ENCODE measurements around the gene LETM1.

LETM1 gene

DNA sequence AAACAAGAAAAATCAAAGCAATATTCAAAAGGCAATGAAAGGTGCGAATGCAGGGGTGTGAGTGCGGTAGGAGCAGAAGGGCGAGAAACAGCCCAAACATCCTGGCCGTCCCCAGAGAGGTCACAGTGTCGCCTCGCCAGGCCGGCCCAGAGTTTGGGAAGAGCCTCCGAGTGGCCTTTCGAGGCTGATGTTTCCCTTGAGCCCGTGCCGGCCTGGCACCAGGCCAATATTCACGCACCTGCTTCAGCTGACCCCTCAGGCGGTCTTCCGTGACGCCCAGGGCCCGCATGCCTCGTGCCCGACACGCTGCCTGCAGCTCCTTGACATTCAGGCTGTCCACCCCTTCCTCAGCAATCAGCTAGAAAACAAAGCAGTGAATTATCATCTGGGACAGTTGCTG lies 30.6 kb downstream of the LETM1 start:
- TF ChIP-seq FOXP2 (optimal IDR thresholded peaks at IDR 0.05; ENCODE audit: borderline replicate concordance, extremely low read depth, extremely low read length, insufficient read depth) (no peak), TAF1 (IDR thresholded peaks at IDR 0.05; ENCODE audit: borderline replicate concordance, insufficient read depth, low read length) (no peak)
- TF ChIP-seq, protein P1, sequence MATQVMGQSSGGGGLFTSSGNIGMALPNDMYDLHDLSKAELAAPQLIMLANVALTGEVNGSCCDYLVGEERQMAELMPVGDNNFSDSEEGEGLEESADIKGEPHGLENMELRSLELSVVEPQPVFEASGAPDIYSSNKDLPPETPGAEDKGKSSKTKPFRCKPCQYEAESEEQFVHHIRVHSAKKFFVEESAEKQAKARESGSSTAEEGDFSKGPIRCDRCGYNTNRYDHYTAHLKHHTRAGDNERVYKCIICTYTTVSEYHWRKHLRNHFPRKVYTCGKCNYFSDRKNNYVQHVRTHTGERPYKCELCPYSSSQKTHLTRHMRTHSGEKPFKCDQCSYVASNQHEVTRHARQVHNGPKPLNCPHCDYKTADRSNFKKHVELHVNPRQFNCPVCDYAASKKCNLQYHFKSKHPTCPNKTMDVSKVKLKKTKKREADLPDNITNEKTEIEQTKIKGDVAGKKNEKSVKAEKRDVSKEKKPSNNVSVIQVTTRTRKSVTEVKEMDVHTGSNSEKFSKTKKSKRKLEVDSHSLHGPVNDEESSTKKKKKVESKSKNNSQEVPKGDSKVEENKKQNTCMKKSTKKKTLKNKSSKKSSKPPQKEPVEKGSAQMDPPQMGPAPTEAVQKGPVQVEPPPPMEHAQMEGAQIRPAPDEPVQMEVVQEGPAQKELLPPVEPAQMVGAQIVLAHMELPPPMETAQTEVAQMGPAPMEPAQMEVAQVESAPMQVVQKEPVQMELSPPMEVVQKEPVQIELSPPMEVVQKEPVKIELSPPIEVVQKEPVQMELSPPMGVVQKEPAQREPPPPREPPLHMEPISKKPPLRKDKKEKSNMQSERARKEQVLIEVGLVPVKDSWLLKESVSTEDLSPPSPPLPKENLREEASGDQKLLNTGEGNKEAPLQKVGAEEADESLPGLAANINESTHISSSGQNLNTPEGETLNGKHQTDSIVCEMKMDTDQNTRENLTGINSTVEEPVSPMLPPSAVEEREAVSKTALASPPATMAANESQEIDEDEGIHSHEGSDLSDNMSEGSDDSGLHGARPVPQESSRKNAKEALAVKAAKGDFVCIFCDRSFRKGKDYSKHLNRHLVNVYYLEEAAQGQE (IDR thresholded peaks at IDR 0.05; ENCODE audit: insufficient read depth in 1 of 2, low read depth in 2 of 2, low read length in 2 of 2), result no peak

DNA sequence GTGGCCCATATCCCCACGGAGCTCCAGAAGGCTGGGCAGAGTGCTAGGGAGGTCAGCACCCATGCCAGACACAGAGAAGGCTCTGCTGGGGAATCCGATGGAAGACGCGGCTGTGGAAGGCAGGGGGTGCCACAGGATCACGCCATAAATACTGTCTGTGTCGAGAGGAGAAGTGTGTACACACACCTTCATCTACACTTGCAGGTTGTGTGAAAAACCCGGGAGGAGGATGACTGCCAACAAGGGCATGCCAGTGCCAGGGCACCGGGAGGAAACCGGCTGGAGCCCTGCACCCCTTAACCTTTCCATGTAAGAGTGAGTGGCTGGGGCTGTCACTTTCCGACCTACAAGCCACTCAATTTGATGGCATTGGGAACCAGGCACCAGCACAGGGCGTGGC lies 31.2 kb downstream of the LETM1 start:
- TF ChIP-seq, protein P1 (IDR thresholded peaks at IDR 0.05; ENCODE audit: insufficient read depth in 1 of 2, low read depth in 2 of 2, low read length in 2 of 2), result no peak
- TF ChIP-seq SIN3A (IDR thresholded peaks at IDR 0.05; ENCODE audit: borderline replicate concordance, insufficient read depth, low read length) (no peak), TAF1 (IDR thresholded peaks at IDR 0.05; ENCODE audit: borderline replicate concordance, insufficient read depth, low read length) (no peak), FOXP2 (optimal IDR thresholded peaks at IDR 0.05; ENCODE audit: borderline replicate concordance, extremely low read depth, extremely low read length, insufficient read depth) (no peak), POLR2AphosphoS5 (IDR thresholded peaks at IDR 0.05; ENCODE audit: low read depth, low read length) (no peak)

DNA sequence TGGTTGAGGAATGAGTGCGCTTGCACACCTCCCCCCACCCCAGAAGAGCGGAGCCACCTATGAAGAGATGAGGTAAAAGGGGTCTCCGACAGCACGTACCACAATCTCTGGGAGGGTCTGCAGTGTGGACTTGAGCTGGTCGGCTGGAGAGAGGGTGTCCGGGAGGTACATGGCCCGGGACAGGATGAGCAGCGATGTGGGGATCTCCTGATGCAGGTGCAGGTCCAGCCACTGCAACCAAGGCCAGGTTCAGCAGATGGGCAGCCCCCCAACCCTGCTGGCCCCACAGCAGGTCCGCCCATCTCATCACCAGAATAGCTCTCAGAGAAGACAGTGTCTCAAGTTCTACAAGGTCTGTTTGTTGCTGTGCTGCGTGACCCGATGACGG lies 32.4 kb downstream of the LETM1 start:
- TF ChIP-seq FOXP2 (optimal IDR thresholded peaks at IDR 0.05; ENCODE audit: borderline replicate concordance, extremely low read depth, extremely low read length, insufficient read depth) (no peak), POLR2AphosphoS5 (IDR thresholded peaks at IDR 0.05; ENCODE audit: low read depth, low read length) (no peak), SIN3A (IDR thresholded peaks at IDR 0.05; ENCODE audit: borderline replicate concordance, insufficient read depth, low read length) (no peak), TAF1 (IDR thresholded peaks at IDR 0.05; ENCODE audit: borderline replicate concordance, insufficient read depth, low read length) (no peak)
- TF ChIP-seq, protein P1 (IDR thresholded peaks at IDR 0.05; ENCODE audit: insufficient read depth in 1 of 2, low read depth in 2 of 2, low read length in 2 of 2), result no peak

DNA sequence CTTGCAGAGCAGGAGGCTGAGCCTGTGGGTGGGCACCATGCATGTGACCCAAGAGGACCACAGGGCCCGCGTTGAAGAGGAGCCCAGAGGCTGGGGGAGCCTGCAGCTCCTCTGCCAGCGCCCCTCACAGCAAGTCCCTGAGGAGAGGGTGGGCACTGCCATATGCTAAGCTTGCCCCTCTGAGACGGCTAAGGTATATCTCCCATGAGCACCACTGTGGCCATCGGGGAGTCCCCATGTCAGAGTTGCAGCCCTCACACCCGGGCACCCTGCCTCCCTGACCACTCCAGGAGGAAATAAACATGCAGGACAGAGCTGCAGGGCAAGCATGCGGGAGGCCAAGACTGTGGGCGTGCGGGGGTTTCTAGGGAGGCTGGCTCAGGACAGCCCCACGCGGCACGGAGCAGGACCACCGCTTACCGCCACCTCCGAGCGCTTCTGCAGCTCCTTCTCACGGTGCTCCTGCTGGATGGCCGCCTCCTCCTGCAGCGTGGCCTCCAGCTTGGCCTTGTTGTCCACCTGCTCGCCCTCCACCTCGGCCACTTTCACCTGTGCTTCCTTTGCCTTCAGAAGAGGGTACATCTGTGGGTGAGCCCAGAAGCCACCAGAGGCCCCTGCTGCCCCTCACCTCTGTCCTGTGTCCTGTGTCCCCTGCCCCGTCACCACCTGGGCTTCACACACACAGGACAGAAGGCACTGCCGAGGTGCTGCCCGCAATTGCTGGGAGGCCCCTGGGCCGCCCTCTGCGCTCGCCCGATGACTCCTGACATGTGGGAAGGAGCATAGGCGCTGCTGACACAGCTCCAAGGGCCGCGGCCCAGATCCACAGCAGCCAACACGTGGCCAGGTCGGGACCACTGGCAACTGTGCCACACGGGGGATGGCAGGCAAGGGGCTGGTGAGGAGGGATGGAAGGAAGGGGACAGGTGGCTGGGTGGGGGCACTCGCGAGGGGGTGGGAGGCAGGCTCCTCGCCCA lies 33.1 kb downstream of the LETM1 start:
- TF ChIP-seq POLR2AphosphoS5 (IDR thresholded peaks at IDR 0.05; ENCODE audit: low read depth, low read length) (no peak), SIN3A (IDR thresholded peaks at IDR 0.05; ENCODE audit: borderline replicate concordance, insufficient read depth, low read length) (no peak), TAF1 (IDR thresholded peaks at IDR 0.05; ENCODE audit: borderline replicate concordance, insufficient read depth, low read length) (no peak), FOXP2 (optimal IDR thresholded peaks at IDR 0.05; ENCODE audit: borderline replicate concordance, extremely low read depth, extremely low read length, insufficient read depth) (no peak)
- TF ChIP-seq, protein P1 (IDR thresholded peaks at IDR 0.05; ENCODE audit: insufficient read depth in 1 of 2, low read depth in 2 of 2, low read length in 2 of 2), result no peak

All from PFSK-1 (cell line).